Measurements from ENCODE around the gene ATXN7L3B.

ATXN7L3B gene

DNA sequence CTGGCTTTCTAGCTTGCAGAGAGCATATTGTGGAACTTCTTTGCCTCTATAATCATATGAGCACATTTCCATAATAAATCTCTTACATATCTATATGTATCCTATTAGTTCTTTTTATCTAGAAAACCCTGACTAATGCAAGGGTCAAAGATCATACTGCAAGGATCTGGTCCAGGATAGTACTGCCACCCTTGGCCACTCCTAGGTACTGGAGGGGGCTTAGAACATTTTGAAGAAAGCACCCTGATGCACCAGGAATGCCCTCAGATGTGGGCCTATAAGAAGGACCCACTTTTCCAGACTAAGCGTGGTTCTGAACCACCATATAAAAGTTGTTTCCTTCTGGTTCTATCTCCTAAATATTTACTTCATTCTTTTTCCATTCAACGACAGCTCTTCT is 14.6 kb downstream of the ATXN7L3B start:
- DNase-seq: no peak

DNA sequence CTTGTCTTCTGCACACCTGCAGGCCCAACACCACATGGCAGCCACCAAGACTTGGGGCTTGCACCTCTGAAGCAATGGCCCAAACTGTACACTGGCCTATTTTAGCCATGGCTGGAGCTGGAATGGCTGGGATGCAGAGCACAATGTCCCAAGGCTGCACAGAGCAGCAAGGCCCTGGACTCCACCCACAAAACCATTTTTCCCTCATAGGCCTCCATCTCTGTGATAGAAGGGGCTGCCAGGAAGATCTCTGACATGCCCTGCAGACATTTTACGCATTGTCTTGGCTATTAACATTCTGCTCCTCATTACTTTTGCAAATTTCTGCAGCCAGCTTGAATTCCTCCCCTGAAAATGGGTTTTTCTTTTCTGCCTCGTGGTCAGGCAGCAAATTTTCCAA is 22.1 kb downstream of the ATXN7L3B start:
- no peak for DNase-seq

DNA sequence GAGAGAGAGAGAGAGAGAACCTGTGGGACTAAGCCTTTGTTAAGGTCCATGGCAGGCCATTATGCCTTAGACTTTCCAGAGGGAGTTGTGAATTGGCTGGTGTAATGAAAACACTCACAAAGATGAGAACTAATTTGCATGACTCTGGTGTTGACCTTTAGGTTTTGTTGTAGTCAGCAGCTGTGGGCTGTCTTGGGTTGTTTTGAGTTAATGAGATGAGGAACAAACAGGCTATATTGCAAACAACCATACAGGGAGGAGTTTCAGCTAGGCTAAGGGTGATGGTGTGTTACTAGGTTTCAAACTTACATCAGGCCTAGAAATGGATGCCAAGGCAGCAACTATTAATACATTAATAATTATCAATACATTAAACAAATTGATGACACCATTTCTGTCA is 26.3 kb downstream of the ATXN7L3B start:
- no peak for DNase-seq

GRCh38 chr12:74578486-74578885 is 40.9 kb downstream of the ATXN7L3B start:
- no peak for DNase-seq

DNA sequence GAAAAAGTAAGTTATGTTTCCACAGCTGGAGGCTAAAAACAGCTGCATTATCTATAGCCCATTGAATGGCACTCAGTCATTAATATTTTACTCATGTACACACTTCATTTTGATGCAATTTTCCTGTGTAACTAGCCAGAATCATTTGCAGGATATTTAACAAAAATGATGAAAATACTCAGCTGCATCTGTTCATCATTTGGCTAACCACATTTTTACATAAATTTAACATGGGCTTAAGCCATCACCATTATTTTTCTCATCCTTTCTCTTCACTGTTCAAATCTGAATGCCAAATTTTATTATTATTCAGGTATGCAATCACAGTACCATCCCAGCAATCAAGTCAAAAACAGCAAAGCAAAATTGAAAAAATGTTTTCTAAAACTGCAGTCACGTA is 41.8 kb downstream of the ATXN7L3B start:
- no peak for DNase-seq

DNA sequence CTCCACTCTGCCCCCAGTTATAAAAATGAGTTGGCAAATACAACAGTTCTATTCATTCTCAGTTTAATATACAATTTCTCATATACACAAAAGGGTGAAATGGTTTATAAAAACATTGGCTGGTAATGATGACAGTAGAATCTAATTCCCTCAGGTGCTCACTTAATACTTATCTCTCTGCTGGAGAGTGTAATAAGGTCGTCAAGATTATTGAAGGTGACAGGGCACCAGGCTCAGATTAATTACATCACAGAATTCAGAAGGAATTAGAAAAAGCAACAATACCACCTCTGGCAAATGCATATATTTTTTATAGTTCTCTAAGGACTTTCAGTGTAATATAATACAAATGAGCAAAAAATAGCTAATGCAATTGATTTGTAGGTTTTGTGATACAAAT is 42.3 kb downstream of the ATXN7L3B start:
- DNase-seq: no peak

DNA sequence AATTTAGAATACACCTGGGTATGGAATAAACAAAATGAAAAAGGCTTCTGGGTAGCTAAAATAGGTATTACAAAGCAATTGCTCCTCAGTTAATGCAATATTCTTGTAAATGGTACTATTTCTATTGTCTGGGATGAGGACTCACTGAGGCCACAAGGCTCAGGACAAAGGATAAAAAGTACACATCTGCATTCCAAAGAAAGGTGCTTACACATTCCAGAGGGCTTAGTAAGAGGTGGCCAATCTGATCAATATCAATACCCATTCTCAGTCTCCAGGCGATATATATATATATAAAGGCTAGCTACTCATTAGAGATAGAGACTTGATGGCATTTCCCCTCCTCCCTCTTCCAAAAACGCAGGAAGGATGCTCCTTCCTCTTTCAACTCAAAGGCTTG is 43.8 kb downstream of the ATXN7L3B start:
- DNase-seq: no peak

DNA sequence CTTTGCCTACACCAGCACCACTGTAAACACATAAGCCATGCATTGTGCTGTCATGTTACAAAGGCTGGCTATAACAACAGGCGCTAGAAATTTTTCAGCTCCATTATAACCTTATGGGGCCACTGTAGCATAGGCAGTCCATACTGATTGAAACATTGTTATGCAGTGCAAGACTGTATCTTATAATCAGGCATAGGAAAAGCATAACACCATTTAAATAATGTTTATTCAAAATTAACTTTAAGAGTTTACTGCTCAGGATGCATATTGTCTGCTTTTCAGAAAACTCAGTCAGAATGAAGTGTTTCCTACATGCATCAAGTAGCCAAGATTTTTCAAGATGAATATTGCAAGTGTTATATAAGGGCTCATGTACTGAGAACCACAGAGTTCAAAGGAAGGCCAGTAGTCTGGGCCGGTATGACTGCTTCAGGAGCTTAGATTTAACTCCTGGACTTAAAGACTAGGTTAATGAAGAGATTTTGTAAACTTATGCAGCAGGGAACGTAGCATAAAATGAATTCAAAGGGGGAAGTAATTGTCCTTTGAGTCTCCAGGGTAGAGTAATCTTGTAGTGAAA is 46.9 kb downstream of the ATXN7L3B start:
- no peak for DNase-seq

- DNase-seq: no peak
These were observed 48.6 kb downstream of the ATXN7L3B start for GRCh38 chr12:74586251-74586650.
